ENCODE data around the gene IYD. TPM values are rescaled to one million over a fixed set of nuclear protein-coding genes. Genes with fewer than 3 reads are reported as not detected.

IYD gene
- total RNA-seq, 1 experiment from 2014 or later: not detected

DNA sequence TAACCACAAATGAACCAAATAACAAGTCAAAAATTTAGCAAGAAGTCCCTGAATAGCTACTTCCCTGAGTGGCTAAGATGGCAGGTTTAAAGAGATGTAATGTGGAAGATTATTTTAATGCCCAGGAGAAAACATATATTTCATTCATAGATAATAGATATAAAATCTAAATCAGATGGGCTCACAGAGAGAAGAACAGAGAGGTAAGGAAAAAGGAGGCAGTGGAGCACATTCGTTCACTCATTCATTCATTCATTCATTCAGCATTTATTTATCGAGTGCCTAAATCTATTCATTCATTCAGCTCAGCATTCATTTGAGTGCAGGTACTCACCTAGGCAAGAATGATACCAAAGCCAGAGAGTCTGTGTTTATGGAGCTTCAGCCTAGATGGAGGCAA lies 32.1 kb upstream of the IYD start:
- Histone ChIP-seq H3K27ac (no peak overlapping the region), H3K27me3 (peaks cover 6% of the 10 kb centered on the region; the same call in 1 of the 2 replicates), H3K36me3 (no peaks in the 10 kb centered on the region), H3K4me1 (no peaks in the 10 kb centered on the region), H3K9me3 (replicated peaks) (no peaks in the 10 kb centered on the region), H3K4me3 (no peak overlapping the region)
- no peak for DNase-seq

DNA sequence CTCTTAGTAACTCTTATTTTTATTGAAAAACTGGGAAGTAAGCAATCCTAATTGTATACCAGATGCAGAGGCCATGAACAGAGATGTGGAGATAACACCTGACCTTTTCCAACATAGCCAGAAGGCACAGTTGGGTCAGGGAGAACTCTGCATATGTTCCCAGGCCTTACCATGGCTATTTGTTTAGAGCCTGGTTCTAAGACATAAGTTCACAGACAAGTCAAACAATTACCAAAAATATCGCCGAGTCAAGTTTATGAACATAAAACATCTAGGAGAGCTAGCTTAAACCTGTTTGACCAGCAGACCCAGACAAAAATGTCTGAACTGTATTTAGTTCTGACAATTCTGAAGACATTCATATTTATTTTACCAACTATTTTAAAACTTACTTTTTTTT lies 26.7 kb upstream of the IYD start:
- Histone ChIP-seq H3K27me3 (peaks cover 9% of the 10 kb centered on the region; the same call in 1 of the 2 replicates), H3K9me3 (replicated peaks) (no peaks in the 10 kb centered on the region), H3K4me1 (no peaks in the 10 kb centered on the region), H3K27ac (no peak overlapping the region), H3K36me3 (no peaks in the 10 kb centered on the region), H3K4me3 (no peak overlapping the region)
- no peak for DNase-seq

DNA sequence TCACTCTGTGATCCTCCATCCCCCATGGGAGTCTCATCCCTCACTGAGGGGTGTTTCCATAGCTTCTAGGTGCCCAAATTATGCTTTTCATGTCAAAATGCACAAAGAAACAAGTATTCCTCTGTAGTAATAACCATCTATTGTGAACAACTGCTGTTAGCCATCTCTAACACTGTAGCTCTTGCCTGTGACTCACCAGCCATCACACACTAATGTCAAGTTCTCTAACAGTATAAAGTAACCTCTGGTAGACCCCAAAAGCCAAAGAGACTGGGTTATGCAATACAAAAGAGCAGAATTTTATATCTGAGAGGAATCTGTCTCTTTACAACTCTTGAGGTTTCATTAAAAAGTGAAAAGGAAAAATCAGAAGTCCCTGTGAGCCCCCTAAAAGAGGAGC lies 25.4 kb upstream of the IYD start:
- no peaks in the 10 kb centered on the region for H3K4me1 ChIP-seq
- no peak overlapping the region for H3K27ac ChIP-seq
- H3K9me3 ChIP-seq (replicated peaks): no peaks in the 10 kb centered on the region
- no peak overlapping the region for H3K4me3 ChIP-seq
- H3K36me3 ChIP-seq: no peaks in the 10 kb centered on the region
- DNase-seq: no peak
- H3K27me3 ChIP-seq: peaks cover 9% of the 10 kb centered on the region; the same call in 1 of the 2 replicates

DNA sequence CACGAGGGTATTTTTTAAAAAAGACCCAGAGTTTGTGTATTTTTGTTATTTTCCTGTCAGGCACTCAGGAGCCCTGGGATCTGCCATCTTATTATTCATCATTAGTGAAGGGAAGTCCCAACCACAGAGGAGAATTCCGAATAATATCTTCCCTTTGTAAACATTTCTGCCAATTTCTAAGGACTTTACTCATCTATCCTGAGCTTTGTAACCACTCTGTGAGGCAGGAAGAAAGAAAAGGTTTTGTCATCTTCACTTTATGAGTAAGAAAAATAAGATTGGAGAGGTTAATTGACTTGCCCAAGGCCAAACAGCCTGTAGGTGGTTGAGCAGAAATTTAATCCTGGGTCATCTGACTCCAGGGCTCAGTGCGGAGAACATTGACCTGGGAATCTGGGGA lies 23.0 kb upstream of the IYD start:
- no peak for DNase-seq
- H3K4me1 ChIP-seq: no peaks in the 10 kb centered on the region

DNA sequence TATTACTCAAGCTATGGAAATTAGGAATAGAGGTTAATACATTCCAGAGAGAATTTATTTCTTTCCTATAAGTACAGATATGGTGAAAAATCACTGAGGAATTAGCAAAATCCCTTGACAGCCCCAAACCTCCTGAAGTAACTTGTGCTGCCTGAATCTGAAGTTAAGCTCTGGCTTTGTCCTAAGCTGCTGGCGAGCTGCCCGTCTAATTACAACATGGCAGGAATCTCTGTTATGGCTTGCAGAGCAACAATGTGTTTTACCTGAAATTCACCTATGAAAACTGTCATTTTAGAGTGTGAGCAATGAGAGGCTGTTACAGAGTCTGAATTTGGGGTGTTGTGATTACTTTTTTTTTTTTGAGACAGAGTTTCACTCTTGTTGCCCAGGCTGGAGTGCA lies 22.5 kb upstream of the IYD start:
- Histone ChIP-seq H3K27ac (no peak overlapping the region), H3K9me3 (replicated peaks) (no peaks in the 10 kb centered on the region), H3K27me3 (0 out of 2 replicates have a peak, but pooled peaks cover 3% of the 10 kb centered on the region), H3K36me3 (no peaks in the 10 kb centered on the region), H3K4me3 (no peak overlapping the region), H3K4me1 (no peaks in the 10 kb centered on the region)
- no peak for DNase-seq

More for the DNA sequence above, 23.0 kb upstream of the IYD start:
- Histone ChIP-seq H3K9me3 (replicated peaks) (no peaks in the 10 kb centered on the region), H3K27ac (no peak overlapping the region), H3K36me3 (no peaks in the 10 kb centered on the region), H3K27me3 (0 out of 2 replicates have a peak, but pooled peaks cover 6% of the 10 kb centered on the region), H3K4me3 (no peak overlapping the region)

DNA sequence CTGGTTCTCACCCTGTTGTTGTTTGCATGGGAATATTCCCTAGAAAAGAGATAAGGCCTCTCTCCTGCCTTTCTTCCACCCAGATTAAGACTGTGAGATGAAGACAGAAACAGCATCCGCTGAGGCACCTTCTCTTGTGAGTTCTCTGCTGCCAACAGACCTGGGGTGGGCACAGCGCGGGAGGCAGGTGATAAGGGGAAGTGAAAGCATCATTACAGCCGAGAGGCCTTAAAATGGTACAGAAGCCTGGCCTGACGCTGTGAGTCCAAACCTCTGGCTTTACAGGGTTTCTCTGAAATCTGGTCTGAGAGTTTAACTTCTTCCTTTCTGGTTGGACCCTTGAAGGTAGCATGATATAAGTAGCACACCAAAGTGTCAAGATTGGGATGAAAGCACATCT lies 21.0 kb upstream of the IYD start:
- Histone ChIP-seq H3K27me3 (0 out of 2 replicates have a peak, but pooled peaks cover 3% of the 10 kb centered on the region), H3K27ac (no peak overlapping the region), H3K4me3 (no peak overlapping the region), H3K36me3 (no peaks in the 10 kb centered on the region), H3K4me1 (no peaks in the 10 kb centered on the region), H3K9me3 (replicated peaks) (no peaks in the 10 kb centered on the region)
- no peak for DNase-seq

DNA sequence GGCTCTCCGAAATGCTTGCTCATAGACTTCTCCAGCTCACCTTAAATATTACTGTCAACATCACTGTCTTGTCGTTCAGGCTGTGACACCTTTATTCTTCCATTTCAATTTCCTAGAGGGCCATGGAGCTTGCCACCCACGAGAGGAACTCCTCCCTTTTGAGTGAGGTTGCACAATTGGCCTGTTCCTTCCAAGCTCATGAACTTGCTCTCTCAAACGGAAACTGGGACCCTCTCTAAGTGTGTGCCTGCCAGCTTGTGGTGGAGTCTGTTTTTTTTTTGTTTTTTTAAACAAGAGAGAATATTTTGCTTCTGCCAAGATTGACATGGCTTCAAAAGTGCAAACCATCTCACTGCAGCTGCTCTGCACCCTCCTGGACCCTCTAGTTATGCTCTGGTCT lies 19.3 kb upstream of the IYD start:
- H3K4me1 ChIP-seq: no peaks in the 10 kb centered on the region
- no peak overlapping the region for H3K27ac ChIP-seq
- H3K9me3 ChIP-seq (replicated peaks): no peaks in the 10 kb centered on the region
- no peak for DNase-seq
- no peaks in the 10 kb centered on the region for H3K36me3 ChIP-seq
- H3K27me3 ChIP-seq: 0 out of 2 replicates have a peak, but pooled peaks cover 3% of the 10 kb centered on the region
- no peak overlapping the region for H3K4me3 ChIP-seq

DNA sequence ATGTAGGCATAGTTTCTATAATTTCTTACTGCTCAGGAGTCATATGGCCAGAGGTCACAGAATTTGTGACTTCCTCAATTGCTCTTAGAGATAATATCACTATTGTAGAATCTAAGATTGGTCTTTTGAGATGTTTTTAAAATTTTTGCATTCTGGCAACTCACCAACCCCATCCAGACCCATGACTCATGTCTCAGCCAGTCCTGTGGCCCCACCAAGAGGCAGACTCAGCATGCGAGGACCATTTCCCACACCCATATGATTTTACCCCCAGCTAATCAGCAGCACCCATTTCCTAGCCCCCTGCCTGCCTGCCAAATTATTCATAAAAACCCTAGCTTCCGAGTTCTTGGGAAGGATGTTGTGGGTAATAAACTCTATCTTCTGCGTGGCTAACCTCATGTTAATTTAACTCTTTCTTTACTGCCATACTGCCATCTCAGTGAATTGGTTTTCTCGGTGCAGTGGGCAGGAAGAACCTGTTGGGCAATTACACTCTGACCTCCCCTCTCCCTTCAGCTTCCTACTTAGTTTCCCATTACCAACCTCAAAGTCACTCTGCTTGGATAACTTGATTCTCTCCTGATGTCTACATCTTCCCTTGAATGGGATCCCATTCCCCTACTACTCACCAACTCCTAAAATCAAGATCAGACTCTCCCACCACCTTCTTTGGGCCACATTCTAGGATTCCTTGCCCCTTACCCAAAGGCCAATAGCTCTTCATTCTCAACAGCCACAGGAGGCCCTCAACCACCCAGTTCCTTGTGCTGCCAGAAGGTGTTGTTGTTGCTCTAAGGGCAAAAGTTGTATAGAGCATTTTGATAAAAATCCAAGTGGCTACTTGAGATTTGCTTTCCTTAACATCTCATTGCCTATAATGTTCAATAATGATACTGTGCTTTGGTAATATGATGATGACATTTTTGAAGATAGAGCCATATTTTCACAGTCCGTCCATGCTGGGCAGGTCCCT lies 16.2 kb upstream of the IYD start:
- no peak for DNase-seq
- Histone ChIP-seq H3K4me1 (no peaks in the 10 kb centered on the region), H3K27me3 (no peaks in the 10 kb centered on the region)

DNA sequence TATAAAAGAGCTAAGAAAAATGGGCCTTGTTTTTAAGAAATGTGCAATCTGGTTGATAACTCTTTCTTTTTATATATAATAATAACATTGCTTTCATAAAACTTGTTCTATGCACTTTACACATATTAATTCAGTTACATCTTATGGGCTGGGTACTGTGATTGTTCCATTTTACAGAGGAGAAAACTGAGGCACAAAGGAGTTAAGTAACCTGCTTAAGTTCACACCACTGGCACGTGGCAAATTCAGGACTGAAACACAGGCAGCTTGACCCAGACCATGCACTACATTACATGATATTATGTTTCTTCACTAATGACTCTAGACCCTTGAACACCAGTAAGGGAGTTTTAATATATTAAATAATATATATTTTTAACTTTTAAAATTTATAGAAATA lies 15.4 kb upstream of the IYD start:
- Histone ChIP-seq H3K4me1 (no peaks in the 10 kb centered on the region), H3K27ac (no peak overlapping the region), H3K4me3 (no peak overlapping the region), H3K36me3 (no peaks in the 10 kb centered on the region), H3K27me3 (0 out of 2 replicates have a peak, but pooled peaks cover 3% of the 10 kb centered on the region), H3K9me3 (replicated peaks) (no peaks in the 10 kb centered on the region)
- DNase-seq: no peak

More for the DNA sequence above, 16.2 kb upstream of the IYD start:
- H3K9me3 ChIP-seq (replicated peaks): no peaks in the 10 kb centered on the region
- H3K36me3 ChIP-seq: no peaks in the 10 kb centered on the region
- no peak overlapping the region for H3K27ac ChIP-seq
- H3K4me3 ChIP-seq: no peak overlapping the region

DNA sequence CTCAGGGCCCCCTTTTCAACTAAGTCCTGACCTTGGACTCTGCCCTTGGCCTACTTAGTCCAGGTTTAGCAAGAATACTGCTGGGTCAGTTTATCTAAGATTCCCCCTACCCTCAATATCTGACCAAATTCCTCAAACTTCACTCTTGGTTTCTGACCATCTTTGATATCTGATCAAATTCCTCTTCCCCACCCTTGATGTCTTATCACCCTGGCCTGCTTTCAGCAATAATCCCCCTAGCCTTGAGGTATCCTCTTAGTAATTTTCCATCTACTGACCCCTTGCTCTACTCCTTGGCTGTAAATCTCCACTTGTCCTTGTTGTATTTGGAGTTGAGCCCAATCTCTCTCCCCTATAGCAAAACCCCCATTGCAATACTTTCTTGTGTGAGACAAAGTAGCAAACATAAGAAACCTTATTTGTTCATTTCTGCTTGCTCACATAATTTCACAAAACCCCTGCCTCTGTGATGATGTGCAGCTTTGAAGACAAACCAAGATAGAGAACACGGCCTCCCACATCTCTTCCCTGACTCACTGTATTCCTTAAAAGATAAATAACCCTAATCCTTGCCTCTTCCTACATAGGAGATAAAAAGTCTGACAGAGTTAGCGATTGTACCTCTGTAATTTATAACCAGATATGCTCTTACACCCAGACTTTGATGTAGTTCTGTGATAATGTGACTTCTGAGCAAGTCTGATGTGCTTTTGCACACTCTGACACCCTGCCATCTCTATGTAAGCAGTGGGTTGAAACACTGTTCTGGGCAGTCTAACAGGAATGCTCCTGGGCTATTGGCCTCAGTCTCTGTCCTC lies 13.8 kb upstream of the IYD start:
- Histone ChIP-seq H3K27ac (no peak overlapping the region), H3K27me3 (0 out of 2 replicates have a peak, but pooled peaks cover 6% of the 10 kb centered on the region), H3K4me1 (no peaks in the 10 kb centered on the region), H3K9me3 (replicated peaks) (no peaks in the 10 kb centered on the region), H3K4me3 (no peak overlapping the region), H3K36me3 (no peaks in the 10 kb centered on the region)
- DNase-seq: no peak

DNA sequence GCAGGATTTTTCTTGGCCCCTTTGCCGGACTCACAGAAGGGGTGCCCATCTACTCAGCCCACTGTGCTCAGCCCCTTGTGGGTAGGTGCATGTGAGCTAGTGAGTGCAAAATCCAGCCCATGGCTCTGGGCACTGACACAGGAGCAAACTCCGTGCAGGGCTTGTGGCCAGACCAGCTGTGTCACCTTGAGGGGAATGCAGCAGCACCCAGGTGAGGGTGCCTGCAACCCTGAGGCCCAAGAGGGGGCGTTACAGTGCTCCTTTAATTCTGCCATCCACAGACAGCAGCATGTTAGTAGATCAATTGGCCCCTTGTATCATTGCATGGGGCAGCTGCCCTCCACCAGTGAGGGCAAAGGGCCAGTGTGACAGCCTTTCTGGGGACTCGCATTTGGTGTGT lies 12.9 kb upstream of the IYD start:
- Histone ChIP-seq H3K4me3 (no peak overlapping the region), H3K4me1 (no peaks in the 10 kb centered on the region), H3K36me3 (no peaks in the 10 kb centered on the region), H3K9me3 (replicated peaks) (no peaks in the 10 kb centered on the region), H3K27ac (no peak overlapping the region), H3K27me3 (0 out of 2 replicates have a peak, but pooled peaks cover 6% of the 10 kb centered on the region)
- DNase-seq: no peak

DNA sequence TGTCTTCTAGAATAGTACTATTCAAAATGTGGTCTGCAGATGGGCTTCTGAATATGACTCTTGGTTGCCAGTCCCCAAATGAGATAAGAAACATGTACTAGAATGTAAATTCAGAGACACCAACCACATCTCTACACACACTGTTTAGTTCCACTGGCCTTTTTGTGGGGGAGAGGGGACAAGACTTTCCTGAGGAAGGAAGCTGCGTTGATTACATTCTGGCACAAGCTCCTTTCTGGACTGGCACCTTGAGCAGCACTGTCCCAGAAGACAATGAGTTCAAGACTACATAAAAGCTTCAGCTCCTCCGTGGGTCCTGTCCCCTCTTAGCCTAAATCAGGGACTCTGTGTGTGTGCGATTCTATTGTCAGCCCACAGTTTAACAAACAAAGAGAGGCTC lies 6.9 kb upstream of the IYD start:
- Histone ChIP-seq H3K27me3 (0 out of 2 replicates have a peak, but pooled peaks cover 6% of the 10 kb centered on the region), H3K27ac (no peak overlapping the region)
- DNase-seq: no peak

DNA sequence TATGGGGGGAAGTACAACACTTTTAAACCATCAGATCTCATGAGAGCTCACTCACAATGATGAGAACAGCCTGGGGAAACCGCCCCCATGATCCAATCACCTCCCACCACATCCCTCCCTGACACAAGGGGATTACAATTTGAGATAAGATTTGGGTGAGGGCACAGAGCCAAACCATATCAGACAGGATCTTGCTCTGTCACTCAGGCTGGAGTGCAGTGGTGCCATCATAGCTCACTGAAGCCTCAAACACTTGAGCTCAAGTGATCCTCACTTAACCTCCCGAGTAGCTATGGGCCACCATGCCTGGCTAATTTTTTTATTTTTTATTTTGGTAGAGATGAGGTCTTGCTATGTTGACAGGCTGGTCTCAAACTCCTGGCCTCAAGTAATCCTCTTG lies 5.1 kb upstream of the IYD start:
- Histone ChIP-seq H3K27ac (no peak overlapping the region), H3K9me3 (replicated peaks) (no peaks in the 10 kb centered on the region), H3K4me1 (peaks cover 10% of the 10 kb centered on the region), H3K36me3 (no peaks in the 10 kb centered on the region), H3K27me3 (no peaks in the 10 kb centered on the region), H3K4me3 (no peak overlapping the region)
- no peak for DNase-seq

More for the DNA sequence above, 6.9 kb upstream of the IYD start:
- H3K9me3 ChIP-seq (replicated peaks): no peaks in the 10 kb centered on the region
- H3K36me3 ChIP-seq: no peaks in the 10 kb centered on the region
- no peak overlapping the region for H3K4me3 ChIP-seq
- peaks cover 10% of the 10 kb centered on the region for H3K4me1 ChIP-seq

DNA sequence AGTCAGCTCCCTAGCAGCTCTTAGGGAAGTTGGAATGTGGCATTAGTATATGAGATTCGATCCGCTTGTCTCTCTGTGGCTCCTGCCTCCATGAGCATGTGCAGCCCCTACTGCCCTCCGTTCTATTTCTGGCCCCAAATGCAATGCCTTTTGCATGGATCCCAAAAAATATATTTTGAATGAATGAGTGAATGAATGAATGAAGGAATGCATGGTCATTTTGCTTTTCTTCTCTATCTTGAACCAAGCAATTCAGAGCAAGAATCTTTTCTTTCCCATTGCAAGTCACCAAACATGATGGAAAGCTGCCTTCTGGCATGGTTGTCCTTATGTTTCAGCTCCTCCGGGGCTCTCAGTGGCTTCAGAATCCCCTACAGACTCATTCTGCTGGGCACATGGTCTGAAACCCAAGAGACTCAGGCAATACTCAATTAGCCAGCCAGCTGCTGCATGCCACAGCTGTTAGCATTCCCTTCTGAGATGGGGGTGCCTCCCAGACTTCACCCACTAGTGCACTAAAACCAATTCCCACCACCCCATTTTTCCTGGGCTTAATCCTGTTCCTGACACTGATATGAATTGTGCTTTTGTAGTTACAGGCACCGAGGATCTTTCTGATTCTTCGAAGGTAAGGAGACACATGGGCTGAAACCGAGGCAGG lies 2.6 kb upstream of the IYD start:
- DNase-seq: peak; percentile 67 to 78

More for the DNA sequence above, 2.6 kb upstream of the IYD start:
- H3K4me1 ChIP-seq: peaks cover 10% of the 10 kb centered on the region
- H3K27ac ChIP-seq: peak overlapping the region; percentile 30
- no peaks in the 10 kb centered on the region for H3K9me3 ChIP-seq (replicated peaks)
- H3K27me3 ChIP-seq: no peaks in the 10 kb centered on the region
- no peak overlapping the region for H3K4me3 ChIP-seq
- no peaks in the 10 kb centered on the region for H3K36me3 ChIP-seq
